ENCODE results near the gene MYEOV.
A peak's percentile ranks its signal among the peaks of the same experiment; 100 is the strongest.

MYEOV gene

GRCh38 chr11:69286374-69287371, 7.3 kb upstream of the MYEOV start:
- CTCF ChIA-PET, result no interaction called here
- H3K9me3 Mint-ChIP-seq, result no peaks in the 10 kb centered on the region
- no peak for DNase-seq
- H3K27ac Mint-ChIP-seq, result no peak overlapping the region
- peaks cover 14% of the 10 kb centered on the region for H3K27me3 Mint-ChIP-seq
- H3K36me3 Mint-ChIP-seq, result no peaks in the 10 kb centered on the region
- no peak overlapping the region for H3K4me3 Mint-ChIP-seq
- no peaks in the 10 kb centered on the region for H3K4me1 Mint-ChIP-seq

DNA sequence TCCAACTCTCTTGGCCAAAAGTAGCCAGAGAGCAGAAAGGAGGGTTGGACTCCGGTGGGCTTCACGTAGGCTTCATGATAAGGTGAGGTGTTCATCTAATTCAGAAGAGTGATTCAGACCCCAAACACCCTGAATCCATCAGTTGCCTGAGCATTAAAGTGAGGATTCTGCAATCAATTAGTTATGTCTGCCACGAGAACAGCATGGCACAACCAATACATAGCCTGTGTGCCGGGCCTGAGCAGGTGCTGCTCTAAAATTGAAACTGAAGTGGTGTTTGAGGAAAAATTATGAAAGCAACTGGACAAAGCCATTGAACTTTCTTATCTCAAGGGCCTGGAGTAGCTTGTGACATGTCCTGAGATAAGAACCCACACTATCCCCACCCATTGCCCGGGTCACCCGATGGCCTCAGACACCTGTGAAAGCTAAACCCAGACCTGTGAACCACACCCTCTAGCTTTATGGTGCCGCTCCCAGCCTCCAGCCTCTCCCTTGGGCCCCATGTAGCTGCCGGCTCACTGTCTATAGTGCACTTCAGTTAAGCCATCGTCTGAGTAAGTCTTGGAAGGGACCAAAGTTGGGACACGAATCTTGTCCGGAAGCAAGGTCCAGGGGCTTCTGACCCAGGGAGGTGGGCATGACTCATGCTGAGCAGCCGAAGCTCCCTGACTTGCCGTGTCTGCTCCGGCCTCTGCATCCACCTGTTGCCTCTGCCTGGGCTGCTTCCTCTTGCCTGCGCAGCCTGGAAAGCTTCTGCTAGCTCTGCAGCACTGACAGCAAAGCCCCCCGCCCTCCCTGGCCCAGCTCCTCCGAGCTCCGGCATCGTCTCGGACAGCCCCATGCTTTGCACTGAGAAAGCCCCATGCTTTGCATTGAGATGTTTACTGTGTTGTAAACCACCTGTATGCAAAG, 5.7 kb upstream of the MYEOV start:
- no peak overlapping the region for H3K4me3 Mint-ChIP-seq
- DNase-seq, result no peak
- no peaks in the 10 kb centered on the region for H3K4me1 Mint-ChIP-seq
- H3K27me3 Mint-ChIP-seq, result peaks cover 14% of the 10 kb centered on the region
- H3K9me3 Mint-ChIP-seq, result no peaks in the 10 kb centered on the region
- no peaks in the 10 kb centered on the region for H3K36me3 Mint-ChIP-seq
- no peak overlapping the region for H3K27ac Mint-ChIP-seq
- CTCF ChIA-PET, result no interaction called here

DNA sequence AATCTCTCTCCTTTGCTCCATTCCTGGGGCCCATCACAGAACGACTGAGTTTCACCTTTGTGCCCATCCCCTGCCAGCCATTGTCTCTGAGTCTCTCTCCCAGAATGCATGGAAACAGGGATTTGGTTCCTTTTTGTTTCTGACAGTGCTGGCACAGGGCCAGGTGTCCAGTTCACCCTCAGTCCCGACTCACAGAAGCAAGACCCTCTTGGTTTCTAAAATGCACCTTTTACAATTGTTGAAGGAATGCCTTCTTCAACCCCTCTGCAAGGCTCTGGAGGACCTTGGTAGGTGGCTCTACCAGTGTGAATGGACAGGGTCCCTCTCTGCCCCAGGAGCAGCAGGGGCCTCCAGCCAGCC, 5.1 kb upstream of the MYEOV start:
- Mint-ChIP-seq H3K9me3 (no peaks in the 10 kb centered on the region), H3K27me3 (peaks cover 14% of the 10 kb centered on the region), H3K4me1 (peaks cover 5% of the 10 kb centered on the region), H3K27ac (no peak overlapping the region), H3K36me3 (no peaks in the 10 kb centered on the region), H3K4me3 (no peak overlapping the region)
- CTCF ChIA-PET, result no interaction called here
- no peak for DNase-seq

DNA sequence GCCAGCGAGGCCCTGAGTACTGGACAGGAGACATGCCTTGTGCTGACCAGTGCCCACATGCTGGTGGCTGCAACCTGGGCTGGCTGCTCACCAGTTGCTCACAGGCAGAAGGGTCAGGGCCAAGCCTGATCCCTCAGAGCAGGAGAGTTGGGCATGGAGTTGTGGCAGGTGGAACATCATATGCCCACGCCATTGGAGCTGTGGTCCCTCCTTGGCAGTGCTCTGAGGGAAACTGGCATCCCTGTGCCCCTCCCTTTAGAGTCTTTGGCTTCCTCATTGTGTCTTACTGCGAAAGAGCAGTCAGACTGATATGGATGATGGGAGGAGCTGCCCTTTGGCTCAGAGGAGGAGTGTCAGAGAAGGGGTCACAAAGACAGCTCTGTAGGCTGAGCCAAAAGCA, 3.1 kb upstream of the MYEOV start:
- H3K36me3 Mint-ChIP-seq, result no peaks in the 10 kb centered on the region
- CTCF ChIA-PET, result no interaction called here

GRCh38 chr11:69291459-69292110, 2.4 kb upstream of the MYEOV start:
- peaks cover 18% of the 10 kb centered on the region for H3K27me3 Mint-ChIP-seq
- no peak for DNase-seq
- no peak overlapping the region for H3K4me3 Mint-ChIP-seq
- peaks cover 27% of the 10 kb centered on the region for H3K4me1 Mint-ChIP-seq
- no peaks in the 10 kb centered on the region for H3K36me3 Mint-ChIP-seq
- H3K27ac Mint-ChIP-seq, result no peak overlapping the region
- H3K9me3 Mint-ChIP-seq, result no peaks in the 10 kb centered on the region
- CTCF ChIA-PET, result interaction anchor here (2.2 kb wide), 1 partner anchor 351 kb away, joined by 9 read pairs; no protein-coding TSS in a partner anchor

More for the DNA sequence above, 3.1 kb upstream of the MYEOV start:
- Mint-ChIP-seq H3K9me3 (no peaks in the 10 kb centered on the region), H3K4me3 (no peak overlapping the region), H3K27me3 (peaks cover 18% of the 10 kb centered on the region), H3K4me1 (peaks cover 20% of the 10 kb centered on the region), H3K27ac (no peak overlapping the region)
- no peak for DNase-seq

DNA sequence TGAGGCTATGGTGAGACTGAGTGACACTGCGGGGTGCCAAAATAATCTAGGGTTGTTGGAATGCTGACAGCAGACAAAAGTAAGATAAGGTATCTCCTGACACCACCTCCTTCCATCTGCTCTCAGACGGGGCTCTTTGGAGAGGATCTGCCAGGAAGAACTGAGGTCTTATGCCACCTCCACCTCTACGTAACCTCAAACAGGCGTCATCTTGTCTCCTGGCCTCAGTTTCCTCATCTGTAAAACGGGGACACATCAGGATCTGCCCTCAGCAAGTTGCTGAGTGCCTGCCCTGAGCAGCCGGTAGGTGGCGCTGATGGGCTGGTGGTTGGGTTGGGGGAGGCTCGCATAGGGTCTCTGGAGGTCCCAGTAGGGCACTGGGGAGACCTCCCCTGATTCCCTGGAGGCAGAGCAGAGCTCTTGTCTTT, 1.7 kb upstream of the MYEOV start:
- peak; percentile 69 for DNase-seq
- Mint-ChIP-seq H3K9me3 (peaks cover 3% of the 10 kb centered on the region), H3K27me3 (peaks cover 18% of the 10 kb centered on the region), H3K27ac (no peak overlapping the region), H3K36me3 (peaks cover 2% of the 10 kb centered on the region), H3K4me3 (no peak overlapping the region), H3K4me1 (peaks cover 34% of the 10 kb centered on the region)
- CTCF ChIA-PET, result interaction anchor here (0.6 to 2.4 kb wide), 25 partner anchors 8 to 379 kb away, joined by 3 to 9 read pairs (median 3); no protein-coding TSS in a partner anchor

- no peak overlapping the region for H3K4me3 Mint-ChIP-seq
- no peak overlapping the region for H3K27ac Mint-ChIP-seq
- peaks cover 18% of the 10 kb centered on the region for H3K27me3 Mint-ChIP-seq
- no peak for DNase-seq
- CTCF ChIA-PET, result interaction anchor here (0.6 to 2.4 kb wide), 25 partner anchors 9 to 378 kb away, joined by 3 to 9 read pairs (median 3); no protein-coding TSS in a partner anchor
- H3K36me3 Mint-ChIP-seq, result peaks cover 2% of the 10 kb centered on the region
- peaks cover 42% of the 10 kb centered on the region for H3K4me1 Mint-ChIP-seq
- H3K9me3 Mint-ChIP-seq, result peaks cover 3% of the 10 kb centered on the region
Measured at GRCh38 chr11:69293087-69293486, 868 bp upstream of the MYEOV start.

GRCh38 chr11:69294571-69295078, 670 bp downstream of the MYEOV start:
- Mint-ChIP-seq H3K9me3 (peaks cover 3% of the 10 kb centered on the region), H3K36me3 (peaks cover 2% of the 10 kb centered on the region), H3K27me3 (peaks cover 17% of the 10 kb centered on the region), H3K27ac (peak overlapping the region; percentile 50), H3K4me3 (no peak overlapping the region), H3K4me1 (peaks cover 58% of the 10 kb centered on the region)
- CTCF ChIA-PET, result interaction anchor here (2.3 to 2.4 kb wide), 2 partner anchors 11 to 17 kb away, joined by 5 to 8 read pairs; no protein-coding TSS in a partner anchor
- no peak for DNase-seq

DNA sequence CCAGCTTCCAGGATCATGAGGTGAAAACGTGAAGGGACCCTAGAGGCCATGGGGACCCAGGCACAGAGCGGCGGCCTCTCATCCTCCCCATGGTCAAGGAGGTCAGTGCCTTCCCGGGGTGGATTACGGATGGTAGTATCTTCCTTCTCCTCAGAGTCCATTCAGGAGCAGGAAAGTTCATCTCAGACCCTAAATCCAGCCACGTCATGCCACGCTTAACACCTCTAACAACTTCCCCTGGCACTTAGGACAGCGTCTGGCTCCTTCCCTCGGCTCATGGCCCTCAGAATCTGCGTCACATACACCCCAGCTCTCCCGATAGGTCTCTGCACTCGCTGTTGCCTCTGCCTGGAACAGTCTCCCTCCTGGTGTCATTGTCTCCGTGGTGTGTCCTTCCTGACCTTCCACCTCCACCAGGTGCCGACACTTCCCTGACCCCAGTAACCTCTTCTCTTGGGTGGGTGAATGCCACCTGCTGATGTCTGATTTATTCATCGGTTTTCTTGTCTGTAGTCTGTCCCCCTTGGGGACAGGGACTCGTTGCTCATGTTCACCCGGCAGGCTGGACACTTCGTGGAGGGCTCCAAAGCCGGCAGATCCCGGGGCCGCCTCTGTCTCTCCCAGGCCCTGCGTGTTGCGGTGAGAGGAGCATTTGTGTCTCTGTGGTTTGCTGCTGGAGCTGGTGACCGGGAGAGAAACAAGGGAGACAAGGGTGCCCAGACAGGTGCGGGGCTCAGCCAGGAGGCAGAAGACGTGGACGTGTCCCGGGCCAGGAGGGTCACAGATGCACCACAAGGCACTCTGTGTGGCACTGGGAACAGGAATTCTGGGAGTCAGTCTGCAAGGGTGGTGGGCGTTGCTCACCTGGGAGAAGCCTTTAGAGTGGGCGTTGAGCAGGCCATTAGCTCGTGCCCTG, 1.4 kb downstream of the MYEOV start:
- no peak overlapping the region for H3K4me3 Mint-ChIP-seq
- peaks cover 17% of the 10 kb centered on the region for H3K27me3 Mint-ChIP-seq
- peaks cover 2% of the 10 kb centered on the region for H3K36me3 Mint-ChIP-seq
- peaks cover 64% of the 10 kb centered on the region for H3K4me1 Mint-ChIP-seq
- peaks cover 3% of the 10 kb centered on the region for H3K9me3 Mint-ChIP-seq
- peak overlapping the region; percentile 75 for H3K27ac Mint-ChIP-seq
- CTCF ChIA-PET, result interaction anchor here (1.0 kb wide), 1 partner anchor 348 kb away, joined by 3 read pairs; no protein-coding TSS in a partner anchor
- no peak for DNase-seq

GRCh38 chr11:69295995-69296889, 2.3 kb downstream of the MYEOV start:
- peaks cover 72% of the 10 kb centered on the region for H3K4me1 Mint-ChIP-seq
- CTCF ChIA-PET, result interaction anchor here (0.6 to 1.0 kb wide), 3 partner anchors 30 to 347 kb away, joined by 3 to 4 read pairs (median 3); no protein-coding TSS in a partner anchor

GRCh38 chr11:69296890-69297786, 3.2 kb downstream of the MYEOV start:
- CTCF ChIA-PET, result interaction anchor here (0.6 to 0.8 kb wide), 3 partner anchors 29 to 388 kb away, joined by 3 to 4 read pairs (median 3); no protein-coding TSS in a partner anchor
- H3K9me3 Mint-ChIP-seq, result peaks cover 3% of the 10 kb centered on the region

More at GRCh38 chr11:69295995-69296889, 2.3 kb downstream of the MYEOV start:
- peak overlapping the region; percentile 42 for H3K4me3 Mint-ChIP-seq
- peaks cover 2% of the 10 kb centered on the region for H3K36me3 Mint-ChIP-seq
- H3K27me3 Mint-ChIP-seq, result peaks cover 19% of the 10 kb centered on the region
- DNase-seq, result no peak
- peaks cover 3% of the 10 kb centered on the region for H3K9me3 Mint-ChIP-seq
- H3K27ac Mint-ChIP-seq, result peak overlapping the region; percentile 84

More at GRCh38 chr11:69296890-69297786, 3.2 kb downstream of the MYEOV start:
- H3K36me3 Mint-ChIP-seq, result peaks cover 2% of the 10 kb centered on the region
- peak overlapping the region; percentile 42 for H3K4me3 Mint-ChIP-seq
- peak; percentile 84 for DNase-seq
- peak overlapping the region; percentile 84 for H3K27ac Mint-ChIP-seq
- H3K27me3 Mint-ChIP-seq, result peaks cover 19% of the 10 kb centered on the region
- H3K4me1 Mint-ChIP-seq, result peaks cover 72% of the 10 kb centered on the region
